ENCODE results near the gene MCIDAS.

MCIDAS gene

GRCh38 chr5:55226934-55227663, at the start of gene MCIDAS:
MCIDAS (minus strand) TSS chr5:55227315; CDS start chr5:55227138, 177 bp downstream.
- no peak for DNase-seq (ENCODE audit: low read depth)

GRCh38 chr5:55276771-55277170, 49.7 kb upstream of the MCIDAS start:
- DNase-seq (ENCODE audit: low read depth), result no peak

- DNase-seq (ENCODE audit: low read depth), result no peak
These were observed 31.2 kb upstream of the MCIDAS start for GRCh38 chr5:55258339-55258738.

- no peak for DNase-seq (ENCODE audit: low read depth)
These were observed 27.7 kb upstream of the MCIDAS start for GRCh38 chr5:55254802-55255201.

- DNase-seq (ENCODE audit: low read depth), result no peak
These were observed 22.9 kb upstream of the MCIDAS start for GRCh38 chr5:55250064-55250463.

GRCh38 chr5:55241746-55242145, 14.6 kb upstream of the MCIDAS start:
- DNase-seq (ENCODE audit: low read depth), result no peak

- no peak for DNase-seq (ENCODE audit: low read depth)
These were observed 9.7 kb upstream of the MCIDAS start for GRCh38 chr5:55236800-55237199.

GRCh38 chr5:55234121-55234700, 7.1 kb upstream of the MCIDAS start:
- DNase-seq (ENCODE audit: low read depth), result no peak

GRCh38 chr5:55232985-55233928, 6.1 kb upstream of the MCIDAS start, which contains the start of gene CCNO:
CCNO (minus strand) TSS chr5:55233608; CDS start chr5:55233523, 85 bp downstream.
- peak; percentile 43 for DNase-seq (ENCODE audit: low read depth)

- no peak for DNase-seq (ENCODE audit: low read depth)
These were observed 5.3 kb upstream of the MCIDAS start for GRCh38 chr5:55232271-55232984.

GRCh38 chr5:55231919-55232270, 4.8 kb upstream of the MCIDAS start:
- DNase-seq (ENCODE audit: low read depth), result no peak

- no peak for DNase-seq (ENCODE audit: low read depth)
These were observed 4.2 kb upstream of the MCIDAS start for GRCh38 chr5:55231029-55231918.

GRCh38 chr5:55230086-55230629, 3.0 kb upstream of the MCIDAS start:
- DNase-seq (ENCODE audit: low read depth), result no peak

- no peak for DNase-seq (ENCODE audit: low read depth)
These were observed 732 bp upstream of the MCIDAS start for GRCh38 chr5:55227664-55228430.

GRCh38 chr5:55226027-55226933, 835 bp downstream of the MCIDAS start:
- no peak for DNase-seq (ENCODE audit: low read depth)

- no peak for DNase-seq (ENCODE audit: low read depth)
These were observed 1.8 kb downstream of the MCIDAS start for GRCh38 chr5:55225346-55225745.

- DNase-seq (ENCODE audit: low read depth), result no peak
These were observed 3.3 kb downstream of the MCIDAS start for GRCh38 chr5:55223812-55224240.

GRCh38 chr5:55222985-55223811, 3.9 kb downstream of the MCIDAS start:
- DNase-seq (ENCODE audit: low read depth), result no peak

Measured in T-helper 22 cell (primary cell).